Measurements from ENCODE around the gene NR2F2. TPM values are rescaled to one million over a fixed set of nuclear protein-coding genes. Genes with fewer than 3 reads are reported as not detected.

Gene NR2F2
- total and polyA plus RNA-seq, 2 of the 13 experiments (the other 11 are each of a cell fraction or from before 2014, with no cell fraction given), result 3.5 to 4.7 TPM

DNA sequence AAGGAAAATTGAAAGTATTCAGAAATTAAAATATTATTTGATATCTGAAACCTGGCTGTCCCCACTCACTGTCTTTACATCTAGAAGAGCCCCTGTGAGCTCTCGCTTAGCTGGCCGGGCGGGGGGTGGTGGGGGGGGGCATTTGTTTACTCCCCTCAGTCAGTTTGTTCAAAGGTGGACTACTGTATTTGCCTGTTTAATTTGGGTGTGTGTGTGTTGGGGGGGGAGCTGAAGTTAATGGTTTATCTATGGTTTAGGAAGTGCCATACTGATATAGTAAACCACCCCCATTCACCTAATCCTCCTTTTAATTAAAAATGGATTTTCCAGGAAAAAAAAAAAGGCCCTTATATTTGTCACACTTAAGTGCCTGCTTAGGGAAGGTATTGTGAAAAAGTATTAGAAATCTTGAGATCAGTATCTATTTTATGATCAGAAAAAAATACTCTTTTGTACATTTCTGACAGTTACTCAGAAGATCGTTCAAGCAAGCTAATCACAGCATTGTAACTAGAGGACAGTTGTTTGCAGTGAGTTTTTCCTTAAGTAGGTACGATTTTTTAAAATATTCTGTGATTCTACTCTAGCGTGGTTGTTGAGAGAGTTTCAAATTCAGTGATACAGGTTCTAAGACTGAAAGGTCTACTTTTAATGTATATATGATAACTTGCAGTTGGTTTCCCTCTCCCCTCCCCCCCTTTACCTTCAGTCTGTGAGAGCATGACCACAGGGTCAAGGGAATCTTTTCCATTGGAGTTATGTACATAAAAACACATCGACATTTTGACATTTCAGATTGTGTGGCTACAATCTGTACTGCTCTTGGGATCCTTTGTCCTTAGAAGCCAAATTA, 8.5 kb downstream of the NR2F2 start (continued):
- TF ChIP-seq, protein P1, sequence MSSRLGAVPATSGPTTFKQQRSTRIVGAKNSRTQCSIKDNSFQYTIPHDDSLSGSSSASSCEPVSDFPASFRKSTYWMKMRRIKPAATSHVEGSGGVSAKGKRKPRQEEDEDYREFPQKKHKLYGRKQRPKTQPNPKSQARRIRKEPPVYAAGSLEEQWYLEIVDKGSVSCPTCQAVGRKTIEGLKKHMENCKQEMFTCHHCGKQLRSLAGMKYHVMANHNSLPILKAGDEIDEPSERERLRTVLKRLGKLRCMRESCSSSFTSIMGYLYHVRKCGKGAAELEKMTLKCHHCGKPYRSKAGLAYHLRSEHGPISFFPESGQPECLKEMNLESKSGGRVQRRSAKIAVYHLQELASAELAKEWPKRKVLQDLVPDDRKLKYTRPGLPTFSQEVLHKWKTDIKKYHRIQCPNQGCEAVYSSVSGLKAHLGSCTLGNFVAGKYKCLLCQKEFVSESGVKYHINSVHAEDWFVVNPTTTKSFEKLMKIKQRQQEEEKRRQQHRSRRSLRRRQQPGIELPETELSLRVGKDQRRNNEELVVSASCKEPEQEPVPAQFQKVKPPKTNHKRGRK (CRISPR knock-in tag; IDR thresholded peaks at IDR 0.05), result no peak
- TF ChIP-seq, protein P2, sequence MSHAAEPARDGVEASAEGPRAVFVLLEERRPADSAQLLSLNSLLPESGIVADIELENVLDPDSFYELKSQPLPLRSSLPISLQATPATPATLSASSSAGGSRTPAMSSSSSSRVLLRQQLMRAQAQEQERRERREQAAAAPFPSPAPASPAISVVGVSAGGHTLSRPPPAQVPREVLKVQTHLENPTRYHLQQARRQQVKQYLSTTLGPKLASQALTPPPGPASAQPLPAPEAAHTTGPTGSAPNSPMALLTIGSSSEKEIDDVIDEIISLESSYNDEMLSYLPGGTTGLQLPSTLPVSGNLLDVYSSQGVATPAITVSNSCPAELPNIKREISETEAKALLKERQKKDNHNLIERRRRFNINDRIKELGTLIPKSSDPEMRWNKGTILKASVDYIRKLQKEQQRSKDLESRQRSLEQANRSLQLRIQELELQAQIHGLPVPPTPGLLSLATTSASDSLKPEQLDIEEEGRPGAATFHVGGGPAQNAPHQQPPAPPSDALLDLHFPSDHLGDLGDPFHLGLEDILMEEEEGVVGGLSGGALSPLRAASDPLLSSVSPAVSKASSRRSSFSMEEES (CRISPR knock-in tag; IDR thresholded peaks at IDR 0.05), result no peak
- TF ChIP-seq, protein P3, sequence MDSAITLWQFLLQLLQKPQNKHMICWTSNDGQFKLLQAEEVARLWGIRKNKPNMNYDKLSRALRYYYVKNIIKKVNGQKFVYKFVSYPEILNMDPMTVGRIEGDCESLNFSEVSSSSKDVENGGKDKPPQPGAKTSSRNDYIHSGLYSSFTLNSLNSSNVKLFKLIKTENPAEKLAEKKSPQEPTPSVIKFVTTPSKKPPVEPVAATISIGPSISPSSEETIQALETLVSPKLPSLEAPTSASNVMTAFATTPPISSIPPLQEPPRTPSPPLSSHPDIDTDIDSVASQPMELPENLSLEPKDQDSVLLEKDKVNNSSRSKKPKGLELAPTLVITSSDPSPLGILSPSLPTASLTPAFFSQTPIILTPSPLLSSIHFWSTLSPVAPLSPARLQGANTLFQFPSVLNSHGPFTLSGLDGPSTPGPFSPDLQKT (CRISPR knock-in tag; IDR thresholded peaks at IDR 0.05; ENCODE audit: borderline replicate concordance), result no peak
- TF ChIP-seq, protein P4, sequence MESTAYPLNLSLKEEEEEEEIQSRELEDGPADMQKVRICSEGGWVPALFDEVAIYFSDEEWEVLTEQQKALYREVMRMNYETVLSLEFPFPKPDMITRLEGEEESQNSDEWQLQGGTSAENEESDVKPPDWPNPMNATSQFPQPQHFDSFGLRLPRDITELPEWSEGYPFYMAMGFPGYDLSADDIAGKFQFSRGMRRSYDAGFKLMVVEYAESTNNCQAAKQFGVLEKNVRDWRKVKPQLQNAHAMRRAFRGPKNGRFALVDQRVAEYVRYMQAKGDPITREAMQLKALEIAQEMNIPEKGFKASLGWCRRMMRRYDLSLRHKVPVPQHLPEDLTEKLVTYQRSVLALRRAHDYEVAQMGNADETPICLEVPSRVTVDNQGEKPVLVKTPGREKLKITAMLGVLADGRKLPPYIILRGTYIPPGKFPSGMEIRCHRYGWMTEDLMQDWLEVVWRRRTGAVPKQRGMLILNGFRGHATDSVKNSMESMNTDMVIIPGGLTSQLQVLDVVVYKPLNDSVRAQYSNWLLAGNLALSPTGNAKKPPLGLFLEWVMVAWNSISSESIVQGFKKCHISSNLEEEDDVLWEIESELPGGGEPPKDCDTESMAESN (CRISPR knock-in tag; conservative IDR thresholded peaks at IDR 0.05), result no peak
- TF ChIP-seq ZNF569 (CRISPR knock-in tag; IDR thresholded peaks at IDR 0.05; ENCODE audit: borderline replicate concordance) (no peak), ZSCAN31 (CRISPR knock-in tag; IDR thresholded peaks at IDR 0.05; ENCODE audit: low read depth) (no peak), TBL1XR1 (IDR thresholded peaks at IDR 0.05; ENCODE audit: borderline replicate concordance, low read length, partially characterized antibody) (peak; percentile 31), MED1 (CRISPR knock-in tag; IDR thresholded peaks at IDR 0.05) (peak; percentile 9), CEBPG (CRISPR knock-in tag; IDR thresholded peaks at IDR 0.05) (0 out of 2 replicates have a peak, but pooled peaks have one; percentile 12), REXO4 (CRISPR knock-in tag; IDR thresholded peaks at IDR 0.05; ENCODE audit: borderline replicate concordance) (no peak), U2AF1 (optimal IDR thresholded peaks at IDR 0.05; ENCODE audit: low read depth, low read length) (no peak), NFE2L1 (CRISPR knock-in tag; IDR thresholded peaks at IDR 0.05; ENCODE audit: borderline replicate concordance) (no peak), ZIK1 (CRISPR knock-in tag; IDR thresholded peaks at IDR 0.05; ENCODE audit: borderline replicate concordance, low read depth) (no peak), ATF1 (CRISPR knock-in tag; IDR thresholded peaks at IDR 0.05) (no peak), ZNF589 (CRISPR knock-in tag; conservative IDR thresholded peaks at IDR 0.05) (no peak), NCOR1 (IDR thresholded peaks at IDR 0.05; ENCODE audit: borderline replicate concordance, low read length) (peak; percentile 75; the same call in 1 of the 2 replicates), KLF12 (CRISPR knock-in tag; IDR thresholded peaks at IDR 0.05; ENCODE audit: borderline replicate concordance) (peak; percentile 63; the same call in 1 of the 2 replicates), ZMYM4 (CRISPR knock-in tag; IDR thresholded peaks at IDR 0.05) (no peak; the same call in 1 of the 2 replicates), FOXP1 (IDR thresholded peaks at IDR 0.05) (peak; percentile 65), FOXP1 (CRISPR knock-in tag; IDR thresholded peaks at IDR 0.05) (peak; percentile 93), REPIN1 (CRISPR knock-in tag; IDR thresholded peaks at IDR 0.05; ENCODE audit: borderline replicate concordance, low read depth) (no peak)
- TF ChIP-seq, protein P5, sequence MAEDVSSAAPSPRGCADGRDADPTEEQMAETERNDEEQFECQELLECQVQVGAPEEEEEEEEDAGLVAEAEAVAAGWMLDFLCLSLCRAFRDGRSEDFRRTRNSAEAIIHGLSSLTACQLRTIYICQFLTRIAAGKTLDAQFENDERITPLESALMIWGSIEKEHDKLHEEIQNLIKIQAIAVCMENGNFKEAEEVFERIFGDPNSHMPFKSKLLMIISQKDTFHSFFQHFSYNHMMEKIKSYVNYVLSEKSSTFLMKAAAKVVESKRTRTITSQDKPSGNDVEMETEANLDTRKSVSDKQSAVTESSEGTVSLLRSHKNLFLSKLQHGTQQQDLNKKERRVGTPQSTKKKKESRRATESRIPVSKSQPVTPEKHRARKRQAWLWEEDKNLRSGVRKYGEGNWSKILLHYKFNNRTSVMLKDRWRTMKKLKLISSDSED (CRISPR knock-in tag; IDR thresholded peaks at IDR 0.05), result no peak
